Activated naive CD8-positive, alpha-beta T cell (primary cell): Measurements from ENCODE around the gene PXYLP1.

Source experiments
- H3K27ac Mint-ChIP-seq: one replicate; pipeline ENCODE4 v1.8.0; 2021; ENCODE audit warnings: mixed read lengths
- H3K27me3 Mint-ChIP-seq: one replicate; pipeline ENCODE4 v1.8.0; 2021; ENCODE audit warnings: mixed read lengths
- H3K36me3 Mint-ChIP-seq: one replicate; pipeline ENCODE4 v1.8.0; 2021; ENCODE audit warnings: mixed read lengths
- H3K4me1 Mint-ChIP-seq: one replicate; pipeline ENCODE4 v1.8.0; 2021; ENCODE audit warnings: low read depth, mixed read lengths
- H3K4me3 Mint-ChIP-seq: one replicate; pipeline ENCODE4 v1.8.0; 2021; ENCODE audit warnings: mild to moderate bottlenecking, mixed read lengths
- H3K9me3 Mint-ChIP-seq: one replicate; pipeline ENCODE4 v1.8.0; 2021; ENCODE audit warnings: low read depth, mixed read lengths

Gene PXYLP1

DNA sequence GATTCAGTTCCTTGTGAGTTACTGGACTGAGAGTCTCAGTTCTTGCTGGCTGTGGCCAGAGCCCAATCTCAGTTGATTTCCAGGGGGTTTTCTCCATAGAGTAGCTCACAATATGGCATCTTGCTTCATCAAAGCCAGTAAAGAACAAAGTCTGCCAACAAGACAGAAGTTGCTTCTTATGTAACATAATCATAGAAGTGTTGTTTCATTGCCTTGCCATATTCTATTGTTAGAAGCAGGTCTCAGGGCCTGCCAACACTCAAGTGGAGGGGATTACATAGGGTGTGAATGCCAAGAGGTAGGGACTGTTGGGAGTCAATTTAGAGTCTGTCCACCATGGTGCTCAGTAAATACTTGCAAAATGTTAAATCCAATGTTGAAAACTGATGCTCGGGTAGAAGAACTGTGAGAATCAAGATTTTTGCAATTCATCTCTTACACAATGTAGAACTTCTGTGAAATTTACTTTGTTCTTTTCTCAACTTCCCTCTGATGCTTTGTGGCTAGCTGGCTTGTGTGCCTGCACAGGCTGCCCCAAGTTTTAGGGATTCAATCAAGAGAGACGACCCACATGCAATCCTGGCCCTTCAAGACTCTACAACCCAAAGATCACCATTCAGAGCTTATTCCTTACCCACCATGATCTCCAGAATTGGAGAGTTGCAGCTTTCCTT, 13.3 kb upstream of the PXYLP1 start:
- no peak overlapping the region for H3K4me3 Mint-ChIP-seq
- H3K36me3 Mint-ChIP-seq = peaks cover 2% of the 10 kb centered on the region
- H3K27ac Mint-ChIP-seq = no peak overlapping the region

DNA sequence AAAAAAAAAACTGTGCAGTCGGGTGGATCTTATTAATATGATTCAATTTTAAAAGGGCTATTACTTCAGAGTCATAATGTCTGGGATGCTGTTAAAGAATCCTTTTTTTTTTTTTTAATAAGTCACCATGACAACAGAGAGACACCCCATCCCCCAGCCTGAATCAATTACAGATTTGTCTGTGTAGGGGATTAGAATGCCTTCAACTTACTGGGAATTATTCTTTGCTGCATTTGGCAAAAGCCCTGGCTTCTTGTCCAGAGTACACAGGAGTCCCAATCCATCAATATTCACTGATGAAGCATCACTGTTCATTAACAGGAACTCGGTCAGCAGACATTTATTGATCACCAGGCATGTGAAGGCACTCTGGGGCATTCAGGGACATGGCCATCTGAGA, 12.7 kb upstream of the PXYLP1 start:
- Mint-ChIP-seq H3K36me3 (peaks cover 6% of the 10 kb centered on the region), H3K9me3 (peaks cover 6% of the 10 kb centered on the region), H3K27me3 (peaks cover 2% of the 10 kb centered on the region), H3K4me1 (no peaks in the 10 kb centered on the region), H3K27ac (no peak overlapping the region), H3K4me3 (no peak overlapping the region)

More for the DNA sequence above, 13.3 kb upstream of the PXYLP1 start:
- peaks cover 2% of the 10 kb centered on the region for H3K27me3 Mint-ChIP-seq
- H3K9me3 Mint-ChIP-seq = peaks cover 2% of the 10 kb centered on the region
- H3K4me1 Mint-ChIP-seq = no peaks in the 10 kb centered on the region

DNA sequence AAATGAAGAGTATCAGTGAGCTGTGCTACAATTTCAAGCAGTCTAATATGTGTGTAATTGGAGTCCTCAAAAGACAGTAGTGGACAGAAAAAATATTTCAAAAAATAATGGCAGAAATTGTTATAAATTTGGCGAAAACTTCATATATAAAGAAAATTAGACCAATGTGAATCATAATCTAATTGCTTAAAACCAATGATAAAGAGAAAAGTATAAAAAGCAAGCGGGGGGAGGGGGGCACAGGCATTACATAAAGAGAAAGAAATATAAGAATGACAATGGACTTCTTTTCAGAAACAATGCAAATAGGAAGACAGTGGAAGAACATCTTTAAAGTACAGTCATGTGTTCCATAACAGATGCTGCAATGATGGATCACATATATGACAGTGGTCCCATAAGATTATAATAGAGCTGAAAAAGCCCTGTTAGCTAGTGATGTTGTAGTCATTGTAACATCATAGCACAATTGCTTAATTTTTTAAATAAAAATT, 7.9 kb upstream of the PXYLP1 start:
- peaks cover 10% of the 10 kb centered on the region for H3K9me3 Mint-ChIP-seq
- H3K27me3 Mint-ChIP-seq = no peaks in the 10 kb centered on the region
- H3K36me3 Mint-ChIP-seq = peaks cover 5% of the 10 kb centered on the region
- H3K27ac Mint-ChIP-seq = no peak overlapping the region
- no peak overlapping the region for H3K4me3 Mint-ChIP-seq
- H3K4me1 Mint-ChIP-seq = no peaks in the 10 kb centered on the region

DNA sequence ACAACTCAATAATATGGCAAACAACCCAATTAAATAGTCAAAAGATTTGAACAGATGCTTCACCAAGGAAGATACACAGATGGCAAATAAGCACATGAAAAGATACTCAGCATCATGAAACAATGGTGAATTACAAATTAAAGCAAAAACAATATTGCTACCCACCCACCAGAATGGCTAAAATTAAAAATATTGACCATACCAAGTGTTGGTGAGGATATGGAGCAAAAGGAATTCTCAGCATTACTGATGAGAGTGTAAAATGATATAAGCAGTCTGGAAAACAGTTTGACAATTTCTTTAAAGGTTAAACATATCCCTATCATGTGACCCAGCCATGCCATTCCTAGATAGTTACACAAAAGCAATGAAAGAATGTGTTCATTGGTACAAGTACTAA, 5.7 kb upstream of the PXYLP1 start:
- Mint-ChIP-seq H3K27me3 (no peaks in the 10 kb centered on the region), H3K27ac (no peak overlapping the region), H3K4me1 (peaks cover 15% of the 10 kb centered on the region), H3K36me3 (peaks cover 5% of the 10 kb centered on the region), H3K9me3 (peaks cover 10% of the 10 kb centered on the region), H3K4me3 (no peak overlapping the region)

DNA sequence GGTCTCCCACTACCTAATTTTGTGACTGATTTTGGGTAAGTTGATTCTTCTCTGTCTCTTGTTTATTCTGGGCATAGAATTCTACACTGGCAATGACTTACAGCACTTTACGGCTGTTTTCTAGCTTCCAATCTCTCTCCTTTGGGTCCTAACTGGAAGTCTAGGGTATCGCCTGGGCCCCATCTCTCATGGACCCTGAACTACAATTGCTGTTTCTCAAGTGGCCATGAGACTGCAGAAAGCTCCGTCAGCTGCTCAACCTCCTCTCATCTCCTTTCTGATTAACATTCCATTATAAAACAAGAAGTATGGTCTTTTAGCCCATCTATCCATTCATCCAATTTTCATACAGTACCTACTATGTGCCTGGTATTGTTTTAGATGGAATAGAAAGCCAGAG, 4.4 kb upstream of the PXYLP1 start:
- peaks cover 10% of the 10 kb centered on the region for H3K9me3 Mint-ChIP-seq
- H3K27me3 Mint-ChIP-seq = no peaks in the 10 kb centered on the region
- no peak overlapping the region for H3K4me3 Mint-ChIP-seq
- peaks cover 16% of the 10 kb centered on the region for H3K4me1 Mint-ChIP-seq
- H3K27ac Mint-ChIP-seq = no peak overlapping the region
- H3K36me3 Mint-ChIP-seq = peaks cover 5% of the 10 kb centered on the region

DNA sequence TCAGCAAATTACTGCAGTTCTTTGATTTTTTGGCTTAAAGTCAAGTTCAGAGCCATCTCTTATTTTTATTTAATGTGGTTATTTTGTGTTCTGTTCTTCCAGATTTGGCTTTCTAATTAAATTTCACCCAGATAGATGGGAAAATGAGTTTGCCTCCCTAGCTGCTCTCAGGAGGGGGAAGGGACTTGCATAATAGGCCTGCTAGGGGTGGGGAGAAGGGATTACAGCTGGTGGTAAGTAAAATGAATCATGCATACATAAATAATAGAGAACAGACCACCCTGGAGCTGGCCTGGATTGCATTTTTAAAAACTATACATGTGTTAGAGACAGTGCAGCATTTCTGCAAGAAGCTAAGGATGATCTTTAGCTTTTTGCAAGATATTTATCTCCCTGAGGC, 3.9 kb upstream of the PXYLP1 start:
- Mint-ChIP-seq H3K27ac (no peak overlapping the region), H3K9me3 (peaks cover 10% of the 10 kb centered on the region), H3K4me3 (no peak overlapping the region), H3K36me3 (peaks cover 5% of the 10 kb centered on the region), H3K27me3 (no peaks in the 10 kb centered on the region), H3K4me1 (peaks cover 20% of the 10 kb centered on the region)

DNA sequence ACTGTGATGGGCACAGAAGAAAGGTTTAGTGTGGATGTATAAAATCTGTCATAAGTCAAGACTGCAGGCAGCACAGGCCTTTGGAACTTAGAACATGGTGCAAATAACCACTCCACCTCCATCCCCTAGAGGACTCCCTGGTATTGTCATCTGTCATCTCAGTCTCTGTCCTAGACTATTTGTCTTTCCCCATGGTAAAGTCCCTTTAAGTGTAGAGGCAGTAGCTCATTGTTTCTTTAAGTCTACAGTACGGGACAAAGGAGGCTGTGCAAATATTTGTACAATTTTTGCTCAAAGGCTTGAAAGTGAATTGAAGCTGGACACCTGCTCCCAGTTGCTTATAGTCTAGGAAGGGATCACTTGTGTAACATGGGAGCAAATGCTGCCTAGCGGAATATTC, 3.2 kb upstream of the PXYLP1 start:
- H3K27ac Mint-ChIP-seq = no peak overlapping the region
- peaks cover 8% of the 10 kb centered on the region for H3K9me3 Mint-ChIP-seq
- peaks cover 4% of the 10 kb centered on the region for H3K36me3 Mint-ChIP-seq
- H3K4me3 Mint-ChIP-seq = no peak overlapping the region
- peaks cover 26% of the 10 kb centered on the region for H3K4me1 Mint-ChIP-seq
- no peaks in the 10 kb centered on the region for H3K27me3 Mint-ChIP-seq

DNA sequence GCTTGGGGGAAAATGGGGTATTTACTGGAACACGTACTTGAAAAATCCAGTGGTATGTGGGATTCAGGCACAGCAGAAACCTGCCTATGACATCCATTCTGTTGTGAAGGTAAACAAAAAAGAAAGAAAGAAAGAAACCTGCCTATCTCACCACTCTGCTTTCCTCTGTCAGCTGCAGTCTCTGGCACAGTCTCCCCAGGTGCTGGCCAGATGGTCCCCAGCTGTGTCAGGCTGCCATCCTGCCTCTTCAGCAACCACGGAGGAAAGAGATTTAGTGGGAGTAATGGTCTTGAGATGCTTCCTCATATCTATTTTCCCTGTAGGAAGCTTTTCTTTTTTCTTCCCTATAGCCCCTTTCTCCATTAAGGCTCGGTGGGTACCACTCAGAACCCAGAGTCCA, 2.5 kb upstream of the PXYLP1 start:
- Mint-ChIP-seq H3K4me3 (no peak overlapping the region), H3K9me3 (peaks cover 4% of the 10 kb centered on the region), H3K27me3 (no peaks in the 10 kb centered on the region), H3K27ac (no peak overlapping the region), H3K36me3 (peaks cover 2% of the 10 kb centered on the region), H3K4me1 (peaks cover 31% of the 10 kb centered on the region)

DNA sequence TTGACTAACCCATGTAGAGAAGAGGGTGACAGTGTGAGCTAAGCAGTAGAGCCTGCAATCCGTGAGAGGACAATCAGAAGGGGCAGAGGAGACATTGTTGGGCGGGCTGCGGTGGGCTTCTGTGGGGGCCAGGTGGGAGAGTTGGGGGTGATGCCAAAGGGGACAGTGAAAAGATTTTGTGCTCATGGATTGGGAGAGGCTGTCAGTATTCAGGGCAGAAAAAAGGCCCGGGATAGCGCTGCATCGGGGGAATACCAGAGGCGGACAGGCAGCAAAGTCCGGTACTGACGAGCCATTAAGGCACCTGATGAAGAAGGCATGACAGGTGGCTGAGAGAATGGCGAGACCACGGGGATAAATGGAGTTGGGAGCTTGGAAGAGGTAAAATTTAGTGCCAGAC, 1.3 kb upstream of the PXYLP1 start:
- H3K9me3 Mint-ChIP-seq = peaks cover 4% of the 10 kb centered on the region
- H3K4me1 Mint-ChIP-seq = peaks cover 41% of the 10 kb centered on the region
- H3K27me3 Mint-ChIP-seq = no peaks in the 10 kb centered on the region
- H3K27ac Mint-ChIP-seq = peak overlapping the region; percentile 96
- peak overlapping the region; percentile 91 for H3K4me3 Mint-ChIP-seq
- H3K36me3 Mint-ChIP-seq = peaks cover under 1% of the 10 kb centered on the region

DNA sequence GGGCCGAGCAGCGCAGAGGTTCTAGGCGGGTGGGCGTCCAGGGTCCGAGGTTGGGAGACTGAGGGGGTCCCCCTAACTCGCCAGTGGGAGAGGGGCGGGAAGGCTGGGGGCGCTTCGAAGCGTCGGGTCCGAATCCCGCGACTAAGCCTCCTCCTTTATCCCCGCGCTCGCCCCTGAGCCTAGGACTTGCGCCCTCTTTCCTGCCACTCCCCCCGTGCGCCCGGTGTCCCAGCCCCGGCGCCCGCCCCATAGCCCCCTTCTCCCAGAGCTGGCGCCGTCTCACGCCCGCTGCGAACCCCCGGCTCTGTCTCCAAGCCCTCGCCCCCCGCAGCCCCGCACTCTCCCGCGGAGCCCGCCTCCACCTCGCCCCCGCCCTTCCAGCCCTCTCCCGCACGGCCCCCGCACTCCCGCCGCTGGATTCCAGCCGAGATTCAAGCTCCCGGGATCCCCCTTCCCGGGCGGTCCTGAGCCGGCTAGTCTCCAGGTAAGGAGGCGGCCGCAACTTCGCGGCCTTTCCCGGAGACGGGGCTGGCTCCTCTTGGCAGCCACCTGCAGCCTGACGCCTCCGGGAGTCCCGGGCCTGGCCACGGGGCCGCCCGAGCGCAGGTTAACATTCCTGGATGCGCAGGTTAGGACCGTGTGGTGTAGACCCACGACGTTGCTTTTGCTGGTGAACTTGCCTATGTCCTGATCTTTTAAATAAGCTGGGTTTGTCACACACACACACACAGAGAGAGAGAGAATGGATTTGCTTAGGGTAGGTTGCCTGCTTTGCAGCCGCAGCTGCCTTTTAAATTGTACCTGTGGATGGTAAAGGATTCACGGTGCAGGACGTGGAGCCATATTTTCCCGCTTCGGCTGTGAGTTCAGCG, 563 bp downstream of the PXYLP1 start:
- Mint-ChIP-seq H3K36me3 (peaks cover 3% of the 10 kb centered on the region), H3K4me1 (peaks cover 58% of the 10 kb centered on the region), H3K27me3 (no peaks in the 10 kb centered on the region), H3K4me3 (peak overlapping the region; percentile 82), H3K27ac (peak overlapping the region; percentile 13), H3K9me3 (no peaks in the 10 kb centered on the region)

DNA sequence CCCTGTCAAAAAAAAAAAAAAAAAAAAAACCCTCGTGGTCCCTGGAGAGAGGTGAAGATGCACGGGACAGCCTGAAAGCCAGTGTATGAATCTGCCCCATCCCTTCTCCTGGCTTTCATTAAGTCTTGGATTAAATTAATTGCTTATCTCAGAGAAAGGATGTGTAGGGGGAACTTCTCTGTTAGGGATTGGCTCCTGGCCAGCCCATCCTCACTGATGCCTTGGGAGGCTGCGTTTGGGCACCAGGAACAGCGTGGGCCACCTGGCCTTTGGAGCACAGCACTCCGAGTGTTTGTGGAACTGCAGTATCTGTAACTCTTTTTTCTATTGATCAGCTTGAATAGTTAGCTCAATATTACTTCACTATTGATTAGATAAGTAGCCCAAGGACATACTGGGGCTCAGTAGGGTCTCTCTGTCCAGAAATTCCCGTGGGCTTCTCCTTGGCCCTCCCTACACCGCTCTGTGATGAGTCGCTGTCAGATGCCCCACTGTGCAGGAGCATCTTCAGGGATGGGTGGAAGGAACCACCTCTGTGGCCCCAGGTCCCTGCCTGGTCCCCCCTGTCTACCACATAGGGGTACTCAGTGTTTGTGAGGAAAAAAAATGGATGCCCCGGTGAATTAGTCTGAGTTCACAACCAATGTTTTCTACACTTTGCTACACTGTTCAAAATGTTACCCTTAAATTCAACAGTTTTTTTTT, 2.0 kb downstream of the PXYLP1 start:
- Mint-ChIP-seq H3K27ac (no peak overlapping the region), H3K4me1 (peaks cover 72% of the 10 kb centered on the region), H3K4me3 (peak overlapping the region; percentile 82), H3K9me3 (no peaks in the 10 kb centered on the region), H3K36me3 (peaks cover 4% of the 10 kb centered on the region), H3K27me3 (no peaks in the 10 kb centered on the region)

DNA sequence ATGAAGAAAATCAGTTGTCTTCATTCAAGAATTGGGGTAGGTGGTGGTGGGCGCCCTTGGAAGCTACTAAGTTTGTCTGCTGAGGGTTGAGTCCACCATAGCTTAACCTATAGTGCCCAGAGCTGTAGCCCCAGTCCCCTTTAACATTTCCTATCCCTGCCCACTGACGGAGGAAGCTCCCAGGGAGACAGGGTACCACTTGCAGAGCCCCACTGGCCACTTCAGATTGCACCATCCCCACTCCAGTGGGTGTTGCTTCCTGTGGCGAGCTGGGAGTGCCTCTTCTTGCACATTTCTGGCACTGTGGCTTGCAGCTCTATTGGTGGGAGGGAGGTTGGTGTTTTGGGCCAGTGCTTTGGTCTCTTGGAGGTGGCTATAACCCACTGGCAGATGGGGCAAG, 2.7 kb downstream of the PXYLP1 start:
- no peaks in the 10 kb centered on the region for H3K27me3 Mint-ChIP-seq
- H3K4me1 Mint-ChIP-seq = peaks cover 79% of the 10 kb centered on the region
- H3K36me3 Mint-ChIP-seq = peaks cover 7% of the 10 kb centered on the region
- no peak overlapping the region for H3K27ac Mint-ChIP-seq
- H3K9me3 Mint-ChIP-seq = no peaks in the 10 kb centered on the region
- H3K4me3 Mint-ChIP-seq = no peak overlapping the region

DNA sequence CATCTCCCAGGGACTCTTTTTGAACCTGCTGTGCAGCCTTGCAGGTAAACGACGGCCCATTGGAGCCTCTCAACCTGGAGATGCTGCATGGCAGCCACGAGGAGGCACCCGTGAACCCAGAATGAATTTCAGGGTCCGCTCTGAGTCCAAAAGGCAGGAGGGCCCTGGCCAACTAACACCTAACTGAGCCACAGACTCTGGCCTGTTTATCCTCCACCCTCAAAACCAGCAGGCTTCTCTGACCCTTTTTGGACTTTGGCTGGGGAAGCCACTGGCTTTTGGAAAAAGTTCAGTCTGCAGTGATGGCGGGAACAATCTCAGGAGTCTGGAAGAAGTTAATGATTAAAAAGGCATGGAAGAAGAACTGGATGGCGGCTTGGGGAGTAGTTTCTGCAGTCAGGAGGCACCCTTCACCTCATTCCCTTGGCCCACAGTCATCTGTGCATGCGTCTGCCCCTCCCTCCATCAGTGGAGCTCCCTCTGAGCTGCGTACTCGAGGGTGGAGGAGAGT, 4.1 kb downstream of the PXYLP1 start:
- no peaks in the 10 kb centered on the region for H3K27me3 Mint-ChIP-seq
- H3K36me3 Mint-ChIP-seq = peaks cover 9% of the 10 kb centered on the region
- no peak overlapping the region for H3K27ac Mint-ChIP-seq

DNA sequence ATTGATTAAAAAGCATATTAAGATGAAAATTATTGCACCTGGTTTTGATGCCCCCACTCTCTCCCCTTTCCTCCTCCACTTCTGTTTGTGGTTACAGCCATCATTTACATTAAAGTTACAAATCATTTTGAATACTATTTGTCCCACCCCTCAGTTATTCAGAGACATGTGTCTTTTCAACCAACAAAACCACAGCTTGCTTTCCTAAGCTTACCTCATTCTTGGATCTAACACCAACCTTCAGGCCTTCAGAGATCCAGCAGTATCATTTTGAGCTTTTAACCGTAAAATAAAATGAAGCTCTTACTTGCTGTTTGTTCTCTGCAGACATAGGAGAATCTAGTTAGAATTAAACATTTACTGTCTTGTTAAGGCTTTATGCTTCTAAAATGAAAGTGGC, 4.7 kb downstream of the PXYLP1 start:
- no peak overlapping the region for H3K27ac Mint-ChIP-seq
- peaks cover 9% of the 10 kb centered on the region for H3K36me3 Mint-ChIP-seq
- no peaks in the 10 kb centered on the region for H3K9me3 Mint-ChIP-seq
- peaks cover 75% of the 10 kb centered on the region for H3K4me1 Mint-ChIP-seq
- H3K4me3 Mint-ChIP-seq = no peak overlapping the region
- no peaks in the 10 kb centered on the region for H3K27me3 Mint-ChIP-seq

More for the DNA sequence above, 4.1 kb downstream of the PXYLP1 start:
- no peak overlapping the region for H3K4me3 Mint-ChIP-seq
- no peaks in the 10 kb centered on the region for H3K9me3 Mint-ChIP-seq
- H3K4me1 Mint-ChIP-seq = peaks cover 77% of the 10 kb centered on the region
